HEK293T (cell line): ENCODE measurements around the gene TIGD6.
A peak's percentile ranks its signal among the peaks of the same experiment; 100 is the strongest.

Experiments
- CTCF ChIA-PET: fragments of 350-600 bp; formaldehyde crosslinking; extraction: SDS; loops from one replicate; lab custom pipeline; 2021; ENCODE audit warnings: antibody characterized with exemption, inconsistent platforms; lab: Yijun Ruan, JAX
- POLR2A ChIA-PET: fragments of 350-600 bp; formaldehyde crosslinking; extraction: SDS; loops from one replicate; lab custom pipeline; 2020; ENCODE audit warnings: antibody characterized with exemption, inconsistent platforms; lab: Yijun Ruan, JAX
- DNase-seq: peaks from one replicate; pipeline ENCODE4 v3.0.0; 2012; ENCODE audit warnings: mixed read lengths; ENCODE audit errors: extremely low spot score
- ARNT ChIP-seq: fragments of 450-650 bp; IDR thresholded peaks from 2 replicates; pipeline ENCODE4 v1.6.1; 2017; ENCODE audit warnings: mild to moderate bottlenecking
- BHLHE40 ChIP-seq: fragments of 450-650 bp; IDR thresholded peaks from 2 replicates; pipeline ENCODE4 v1.6.1; 2016; ENCODE audit warnings: mild to moderate bottlenecking, moderate library complexity, borderline replicate concordance
- CTBP1 ChIP-seq: fragments of 450-650 bp; IDR thresholded peaks from 2 replicates; pipeline ENCODE4 v1.6.1; 2016; ENCODE audit warnings: borderline replicate concordance
- ELF4 ChIP-seq: fragments of 450-650 bp; IDR thresholded peaks from 2 replicates; pipeline ENCODE4 v1.6.1; 2017; ENCODE audit warnings: antibody characterized with exemption
- FOXA1 ChIP-seq: fragments of 450-650 bp; IDR thresholded peaks from 2 replicates; pipeline ENCODE4 v1.6.1; 2016; ENCODE audit warnings: mild to moderate bottlenecking
- FOXK2 ChIP-seq: fragments of 450-650 bp; IDR thresholded peaks from 2 replicates; pipeline ENCODE4 v1.6.1; 2016; ENCODE audit warnings: mild to moderate bottlenecking
- FOXM1 ChIP-seq: fragments of 450-650 bp; IDR thresholded peaks from 2 replicates; pipeline ENCODE4 v1.6.1; 2017; ENCODE audit warnings: mild to moderate bottlenecking, borderline replicate concordance
- HDGF ChIP-seq: fragments of 450-650 bp; IDR thresholded peaks from 2 replicates; pipeline ENCODE4 v1.6.1; 2017; ENCODE audit warnings: antibody characterized with exemption, borderline replicate concordance
- L3MBTL2 ChIP-seq: fragments of 450-650 bp; conservative IDR thresholded peaks from 2 replicates; pipeline ENCODE4 v1.6.1; 2016; ENCODE audit warnings: mild to moderate bottlenecking
- LEF1 ChIP-seq: fragments of 450-650 bp; IDR thresholded peaks from 2 replicates; pipeline ENCODE4 v1.6.1; 2017; ENCODE audit warnings: mild to moderate bottlenecking, borderline replicate concordance
- NFRKB ChIP-seq: fragments of 450-650 bp; IDR thresholded peaks from 2 replicates; pipeline ENCODE4 v1.6.1; 2016; ENCODE audit warnings: mild to moderate bottlenecking, moderate library complexity
- SP1 ChIP-seq: fragments of 450-650 bp; IDR thresholded peaks from 2 replicates; pipeline ENCODE4 v1.6.1; 2017
- SUZ12 ChIP-seq: fragments of 450-650 bp; IDR thresholded peaks from 2 replicates; pipeline ENCODE4 v1.6.1; 2016; ENCODE audit warnings: mild to moderate bottlenecking
- TARDBP ChIP-seq: fragments of 450-650 bp; IDR thresholded peaks from 2 replicates; pipeline ENCODE4 v1.6.1; 2016
- ZNF384 ChIP-seq: fragments of 450-650 bp; IDR thresholded peaks from 2 replicates; pipeline ENCODE4 v1.6.1; 2016
- TF ChIP-seq, protein P1 (sequence below): fragments of 450-650 bp; IDR thresholded peaks from 2 replicates; pipeline ENCODE4 v1.6.1; 2016

TIGD6 gene

DNA sequence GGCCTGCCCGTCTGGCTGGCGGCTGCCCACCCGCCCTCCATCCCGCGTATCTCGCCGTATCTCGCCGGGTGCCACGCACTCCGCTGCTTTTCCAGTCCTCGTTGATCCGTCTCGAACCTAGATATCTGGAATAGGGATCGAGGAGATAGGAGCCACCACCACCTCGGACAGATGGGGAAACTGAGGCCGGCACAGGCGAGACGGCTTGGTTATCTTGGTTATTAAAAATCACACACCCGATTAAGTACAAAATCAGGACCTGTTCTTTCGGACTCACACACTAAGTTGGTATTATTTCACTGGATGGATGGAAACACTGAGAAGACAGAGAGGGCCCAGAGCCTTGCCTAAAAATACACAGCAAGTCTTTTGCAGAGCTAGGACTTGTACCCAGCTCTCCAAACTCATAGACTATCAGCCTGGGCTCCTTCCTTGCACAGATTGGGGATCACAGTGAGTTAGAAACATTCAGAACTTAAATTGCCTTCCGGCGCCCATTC lies 39.2 kb downstream of the TIGD6 start:
- ChIA-PET CTCF (interaction anchor here (0.8 to 3.6 kb wide), 8 partner anchors 11 to 127 kb away, joined by 3 to 40 read pairs (median 8); no protein-coding TSS in a partner anchor), POLR2A (interaction anchor here (1.3 to 2.2 kb wide), 7 partner anchors 8 to 127 kb away, joined by 4 to 12 read pairs (median 6); no protein-coding TSS in a partner anchor)
- no peak for DNase-seq
- TF ChIP-seq NFRKB = no peak
- TF ChIP-seq ELF4 = no peak
- TF ChIP-seq LEF1 = no peak
- no peak for TF ChIP-seq FOXK2
- TF ChIP-seq ARNT = no peak
- TF ChIP-seq CTBP1 = no peak
- TF ChIP-seq, protein P1, sequence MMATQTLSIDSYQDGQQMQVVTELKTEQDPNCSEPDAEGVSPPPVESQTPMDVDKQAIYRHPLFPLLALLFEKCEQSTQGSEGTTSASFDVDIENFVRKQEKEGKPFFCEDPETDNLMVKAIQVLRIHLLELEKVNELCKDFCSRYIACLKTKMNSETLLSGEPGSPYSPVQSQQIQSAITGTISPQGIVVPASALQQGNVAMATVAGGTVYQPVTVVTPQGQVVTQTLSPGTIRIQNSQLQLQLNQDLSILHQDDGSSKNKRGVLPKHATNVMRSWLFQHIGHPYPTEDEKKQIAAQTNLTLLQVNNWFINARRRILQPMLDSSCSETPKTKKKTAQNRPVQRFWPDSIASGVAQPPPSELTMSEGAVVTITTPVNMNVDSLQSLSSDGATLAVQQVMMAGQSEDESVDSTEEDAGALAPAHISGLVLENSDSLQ = no peak
- TF ChIP-seq FOXM1 = no peak
- no peak for TF ChIP-seq ZNF384
- TF ChIP-seq FOXA1 = no peak
- TF ChIP-seq HDGF = no peak
- no peak for TF ChIP-seq L3MBTL2
- no peak for TF ChIP-seq SP1
- no peak for TF ChIP-seq SUZ12

DNA sequence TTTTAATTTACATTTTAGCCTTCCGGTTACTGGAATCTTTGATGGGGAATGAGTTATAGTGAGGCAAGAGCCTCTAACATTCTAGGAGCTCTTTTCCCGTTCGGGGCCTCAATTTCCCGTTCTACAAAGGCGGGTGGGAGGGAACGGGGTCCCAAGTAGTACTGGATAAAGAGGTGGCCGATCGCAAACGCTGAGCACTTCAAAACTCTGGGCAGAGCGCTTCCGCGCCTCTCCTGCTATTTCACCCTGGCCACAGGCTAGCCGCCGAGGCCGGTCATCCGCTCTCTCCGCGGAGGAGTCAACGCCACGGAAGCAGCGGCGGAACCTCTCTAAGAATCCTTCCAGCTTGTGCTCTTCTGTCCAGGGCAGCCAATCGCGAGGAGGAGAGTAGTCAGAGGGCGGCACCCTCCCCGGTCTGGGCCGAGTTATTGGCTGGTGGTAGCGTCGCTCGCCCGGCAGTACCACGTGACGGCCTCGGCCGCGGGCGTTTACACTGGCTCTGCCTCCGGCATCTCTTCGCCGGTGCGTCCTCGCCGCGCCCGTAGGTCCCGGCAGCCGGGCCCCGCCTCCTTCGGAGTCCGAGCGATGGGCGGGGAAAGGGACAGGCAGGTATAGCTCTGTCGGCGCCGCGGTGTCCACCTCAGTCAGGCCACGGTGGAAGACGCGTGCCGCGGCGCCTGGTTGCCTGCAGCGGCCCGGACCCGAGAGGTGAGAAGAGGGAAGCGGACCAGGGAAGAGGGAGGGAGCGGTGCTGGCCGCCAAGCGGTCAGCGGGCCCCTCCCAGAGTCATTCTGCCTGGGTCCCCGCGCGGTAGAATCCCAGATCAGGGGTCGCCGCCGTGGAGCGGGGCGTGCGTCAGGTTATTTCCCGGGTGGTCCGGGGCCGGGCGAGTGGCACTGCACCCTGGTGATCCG lies 39.9 kb downstream of the TIGD6 start, which contains the start of gene SLC26A2:
Gene SLC26A2, plus strand, starts transcription at position 487 of the 914 bp plus-strand sequence. CDS start 16,895 bp downstream, outside the sequence.
- TF ChIP-seq L3MBTL2 (peak; percentile 95), BHLHE40 (no peak), SP1 (no peak), FOXM1 (no peak), SUZ12 (no peak), ZNF384 (no peak), FOXK2 (no peak), HDGF (no peak), TARDBP (no peak), ELF4 (peak; percentile 40; the same call in 1 of the 2 replicates), LEF1 (no peak), FOXA1 (no peak), ARNT (no peak)
- TF ChIP-seq, protein P1 = peak; percentile 100
- ChIA-PET POLR2A (interaction anchor here (0.6 to 2.2 kb wide), 29 partner anchors 8 to 228 kb away, joined by 3 to 17 read pairs (median 4); partner anchors contain the start of genes HMGXB3 and TIGD6), CTCF (interaction anchor here (0.9 to 3.6 kb wide), 9 partner anchors 12 to 201 kb away, joined by 3 to 40 read pairs (median 8); no protein-coding TSS in a partner anchor)
- DNase-seq = peak; percentile 95

DNA sequence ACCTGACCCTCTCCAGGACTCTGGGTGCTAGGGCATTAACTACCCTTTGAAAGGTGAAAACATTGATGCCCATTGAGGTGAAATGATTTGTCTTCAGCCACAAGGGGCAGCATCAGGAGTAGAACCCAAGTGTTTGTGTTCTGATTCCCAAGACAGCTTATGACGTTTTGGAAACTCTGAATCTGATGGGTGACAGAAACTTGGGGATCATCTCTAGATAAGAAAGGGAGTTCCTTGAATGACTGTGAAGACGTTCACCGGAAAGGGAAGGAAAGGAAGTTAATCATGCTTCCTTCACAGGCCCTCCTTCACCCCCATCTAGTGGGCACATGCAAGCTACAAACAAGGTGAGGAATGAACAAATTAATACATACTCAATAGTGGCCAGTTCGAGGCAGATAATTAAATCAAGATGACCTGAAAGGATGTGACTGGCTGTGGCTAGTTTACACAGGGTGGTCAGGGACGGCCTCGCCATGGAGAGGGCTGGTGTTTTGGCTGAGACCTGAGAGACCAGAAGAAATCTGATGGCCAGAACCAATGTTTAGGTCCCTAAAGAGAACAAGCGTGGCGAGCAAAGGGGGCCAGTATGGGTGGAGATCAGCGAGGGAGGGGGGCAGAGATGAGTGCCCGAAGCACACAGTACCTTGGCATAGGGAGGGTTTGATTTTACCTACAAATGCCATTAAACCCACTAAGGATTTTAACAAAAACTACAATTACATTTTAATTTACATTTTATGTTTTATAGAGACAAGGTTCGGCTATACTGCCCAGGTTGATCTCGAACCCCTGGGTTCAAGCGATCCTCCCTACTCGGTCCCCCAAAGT lies 40.8 kb downstream of the TIGD6 start:
- POLR2A ChIA-PET = interaction anchor here (0.8 to 2.2 kb wide), 27 partner anchors 9 to 129 kb away, joined by 3 to 17 read pairs (median 5); partner anchors contain the start of genes HMGXB3 and TIGD6

DNA sequence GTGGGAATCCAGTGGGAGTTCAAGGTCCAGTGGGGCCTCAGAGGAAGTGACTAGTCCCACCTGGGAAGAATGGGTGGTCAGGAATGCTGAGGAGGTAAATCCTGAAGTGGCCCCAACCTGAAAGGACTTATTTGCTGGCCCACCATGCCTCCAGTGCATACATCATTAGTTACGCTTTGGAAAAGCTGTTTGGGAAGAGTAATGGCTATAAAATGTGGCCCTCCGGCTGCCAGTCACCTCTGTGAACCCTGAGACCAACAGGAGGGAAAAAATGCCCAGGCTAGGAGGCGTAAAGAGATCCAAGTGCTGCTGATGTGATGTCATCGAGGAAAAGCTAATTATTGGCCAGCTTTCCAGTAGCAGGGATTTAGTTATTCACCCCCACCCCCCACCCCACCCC lies 42.6 kb downstream of the TIGD6 start:
- no peak for DNase-seq
- CTCF ChIA-PET = interaction anchor here (1.1 to 1.9 kb wide), 5 partner anchors 9 to 124 kb away, joined by 3 to 7 read pairs (median 4); no protein-coding TSS in a partner anchor
- POLR2A ChIA-PET = interaction anchor here (1.6 kb wide), 1 partner anchor 22 kb away, joined by 6 read pairs; no protein-coding TSS in a partner anchor
- TF ChIP-seq, protein P1 = peak; percentile 49
- no peak for TF ChIP-seq LEF1

More for the DNA sequence above, 40.8 kb downstream of the TIGD6 start:
- TF ChIP-seq FOXM1 (no peak), L3MBTL2 (no peak; the same call in 1 of the 2 replicates), FOXA1 (no peak), TARDBP (no peak), BHLHE40 (no peak), NFRKB (no peak), SUZ12 (no peak), HDGF (no peak), SP1 (no peak), ZNF384 (no peak), FOXK2 (no peak), ARNT (no peak), ELF4 (no peak), CTBP1 (no peak), LEF1 (no peak)
- TF ChIP-seq, protein P1 = no peak
- CTCF ChIA-PET = interaction anchor here (0.6 to 3.6 kb wide), 16 partner anchors 11 to 1191 kb away, joined by 3 to 40 read pairs (median 4); no protein-coding TSS in a partner anchor
- DNase-seq = peak; percentile 50
